ENCODE measurements around the gene GNG2.
"Not testable (repeated sequence)": the region's sequence is repeated elsewhere in the genome, so short reads cannot be mapped to it uniquely, and the experiment has no call there.

The GNG2 gene

GRCh38 chr14:51894250-51894649 lies 33.8 kb downstream of the GNG2 start:
- DNase-seq (ENCODE audit: low spot score), result no peak

- DNase-seq (ENCODE audit: low spot score), result no peak
Observed at GRCh38 chr14:51895375-51895774, 35.0 kb downstream of the GNG2 start.

GRCh38 chr14:51897791-51898355 lies 37.5 kb downstream of the GNG2 start:
- DNase-seq (ENCODE audit: low spot score), result no peak

GRCh38 chr14:51901475-51902024 lies 41.1 kb downstream of the GNG2 start:
- no peak for DNase-seq (ENCODE audit: low spot score)

GRCh38 chr14:51905656-51906121 lies 45.3 kb downstream of the GNG2 start:
- DNase-seq (ENCODE audit: low spot score), result not testable (repeated sequence)

- DNase-seq (ENCODE audit: low spot score), result no peak
Observed at GRCh38 chr14:51908086-51908485, 47.7 kb downstream of the GNG2 start.

GRCh38 chr14:51912112-51912786 lies 51.8 kb downstream of the GNG2 start:
- no peak for DNase-seq (ENCODE audit: low spot score)

GRCh38 chr14:51914310-51914709 lies 53.9 kb downstream of the GNG2 start:
- no peak for DNase-seq (ENCODE audit: low spot score)

- no peak for DNase-seq (ENCODE audit: low spot score)
Observed at GRCh38 chr14:51917193-51917592, 56.8 kb downstream of the GNG2 start.

- no peak for DNase-seq (ENCODE audit: low spot score)
Observed at GRCh38 chr14:51921026-51921425, 60.6 kb downstream of the GNG2 start.

- peak; percentile 62 for DNase-seq (ENCODE audit: low spot score)
Observed at GRCh38 chr14:51922624-51923023, 62.2 kb downstream of the GNG2 start.

GRCh38 chr14:51924600-51924999 lies 64.2 kb downstream of the GNG2 start:
- no peak for DNase-seq (ENCODE audit: low spot score)

GRCh38 chr14:51925980-51926379 lies 65.6 kb downstream of the GNG2 start:
- no peak for DNase-seq (ENCODE audit: low spot score)

- DNase-seq (ENCODE audit: low spot score), result no peak
Observed at GRCh38 chr14:51926449-51926848, 66.0 kb downstream of the GNG2 start.

GRCh38 chr14:51928568-51928967 lies 68.2 kb downstream of the GNG2 start:
- no peak for DNase-seq (ENCODE audit: low spot score)

GRCh38 chr14:51929166-51929565 lies 68.8 kb downstream of the GNG2 start:
- no peak for DNase-seq (ENCODE audit: low spot score)

- no peak for DNase-seq (ENCODE audit: low spot score)
Observed at GRCh38 chr14:51929910-51930682, 69.7 kb downstream of the GNG2 start.

- no peak for DNase-seq (ENCODE audit: low spot score)
Observed at GRCh38 chr14:51931308-51931707, 70.9 kb downstream of the GNG2 start.

GRCh38 chr14:51933191-51933590 lies 72.8 kb downstream of the GNG2 start:
- no peak for DNase-seq (ENCODE audit: low spot score)

GRCh38 chr14:51938137-51938536 lies 77.7 kb downstream of the GNG2 start:
- DNase-seq (ENCODE audit: low spot score), result no peak

GRCh38 chr14:51938821-51939220 lies 78.4 kb downstream of the GNG2 start:
- no peak for DNase-seq (ENCODE audit: low spot score)

GRCh38 chr14:51939226-51939625 lies 78.8 kb downstream of the GNG2 start:
- no peak for DNase-seq (ENCODE audit: low spot score)

- no peak for DNase-seq (ENCODE audit: low spot score)
Observed at GRCh38 chr14:51939755-51940301, 79.4 kb downstream of the GNG2 start.
